Neutrophil (primary cell): Measurements from ENCODE around the gene CPED1.

Experiments
- H3K27ac ChIP-seq: fragments of 200-600 bp; sonication (generic); 2 replicates; pipeline ENCODE4 v1.5.1; 2016; ENCODE audit warnings: mild to moderate bottlenecking, moderate library complexity
- H3K27me3 ChIP-seq: fragments of 200-600 bp; sonication (generic); 2 replicates; pipeline ENCODE4 v1.6.0; 2016; ENCODE audit warnings: mild to moderate bottlenecking
- H3K36me3 ChIP-seq: fragments of 200-600 bp; sonication (generic); 2 replicates; pipeline ENCODE4 v1.5.1; 2017
- H3K4me1 ChIP-seq, 2 experiments: fragments of 200-600 bp in 1 of 2; sonication (generic) in 1 of 2; 1 replicate in 1 of 2; 2 replicates in 1 of 2; pipeline versions ENCODE4 v1.5.1 to v1.6.1; 2013 to 2016; ENCODE audit warnings: low read depth in 1 of 2, low read length in 1 of 2, mild to moderate bottlenecking in 1 of 2, moderate library complexity in 1 of 2; ENCODE audit not compliant: control insufficient read depth in 1 of 2, insufficient read depth in 1 of 2
- H3K4me3 ChIP-seq, 2 experiments: fragments of 200-600 bp in 1 of 2; sonication (generic) in 1 of 2; 1 replicate in 1 of 2; 2 replicates in 1 of 2; pipeline ENCODE4 v1.5.1; 2013 to 2016; ENCODE audit warnings: low read depth in 1 of 2, low read length in 1 of 2, mild to moderate bottlenecking in 1 of 2, moderate library complexity in 1 of 2
- H3K9me3 ChIP-seq: fragments of 200-600 bp; sonication (generic); 2 replicates; pipeline ENCODE4 v1.5.1; 2016
- TF ChIP-seq, protein P1 (sequence below): fragments of 200-600 bp; sonication (generic); IDR thresholded peaks from 2 replicates; pipeline ENCODE4 v1.5.1; 2016; ENCODE audit warnings: antibody characterized with exemption

CPED1 gene

DNA sequence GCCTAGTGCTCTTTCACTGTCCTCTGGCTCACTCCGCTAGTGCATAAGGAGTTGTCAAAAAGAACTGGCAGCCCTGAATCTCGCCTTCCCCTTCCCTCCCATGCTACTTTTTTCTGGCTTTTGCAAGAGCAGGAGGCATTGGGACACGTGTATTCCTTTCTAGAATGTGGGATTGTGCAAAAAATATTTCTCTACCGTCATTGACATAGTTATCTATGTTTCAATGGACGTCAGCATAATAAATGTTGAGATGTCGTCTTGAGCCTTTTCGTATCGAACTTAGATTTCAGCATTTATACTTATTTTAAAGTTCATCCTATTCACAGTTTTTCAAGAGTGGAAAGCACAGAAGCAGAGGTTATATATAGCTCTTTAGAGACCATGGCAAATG lies 37.2 kb upstream of the CPED1 start:
- H3K4me1 ChIP-seq: peaks cover 17 to 21% of the 10 kb centered on the region in 2 experiments
- peak overlapping the region; percentile 99 for H3K27ac ChIP-seq
- peaks cover 33% of the 10 kb centered on the region for H3K36me3 ChIP-seq
- H3K9me3 ChIP-seq: no peaks in the 10 kb centered on the region
- no peaks in the 10 kb centered on the region for H3K27me3 ChIP-seq
- peak overlapping the region; percentile 65 to 76 for H3K4me3 ChIP-seq
- TF ChIP-seq, protein P1, sequence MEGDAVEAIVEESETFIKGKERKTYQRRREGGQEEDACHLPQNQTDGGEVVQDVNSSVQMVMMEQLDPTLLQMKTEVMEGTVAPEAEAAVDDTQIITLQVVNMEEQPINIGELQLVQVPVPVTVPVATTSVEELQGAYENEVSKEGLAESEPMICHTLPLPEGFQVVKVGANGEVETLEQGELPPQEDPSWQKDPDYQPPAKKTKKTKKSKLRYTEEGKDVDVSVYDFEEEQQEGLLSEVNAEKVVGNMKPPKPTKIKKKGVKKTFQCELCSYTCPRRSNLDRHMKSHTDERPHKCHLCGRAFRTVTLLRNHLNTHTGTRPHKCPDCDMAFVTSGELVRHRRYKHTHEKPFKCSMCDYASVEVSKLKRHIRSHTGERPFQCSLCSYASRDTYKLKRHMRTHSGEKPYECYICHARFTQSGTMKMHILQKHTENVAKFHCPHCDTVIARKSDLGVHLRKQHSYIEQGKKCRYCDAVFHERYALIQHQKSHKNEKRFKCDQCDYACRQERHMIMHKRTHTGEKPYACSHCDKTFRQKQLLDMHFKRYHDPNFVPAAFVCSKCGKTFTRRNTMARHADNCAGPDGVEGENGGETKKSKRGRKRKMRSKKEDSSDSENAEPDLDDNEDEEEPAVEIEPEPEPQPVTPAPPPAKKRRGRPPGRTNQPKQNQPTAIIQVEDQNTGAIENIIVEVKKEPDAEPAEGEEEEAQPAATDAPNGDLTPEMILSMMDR: no peak

DNA sequence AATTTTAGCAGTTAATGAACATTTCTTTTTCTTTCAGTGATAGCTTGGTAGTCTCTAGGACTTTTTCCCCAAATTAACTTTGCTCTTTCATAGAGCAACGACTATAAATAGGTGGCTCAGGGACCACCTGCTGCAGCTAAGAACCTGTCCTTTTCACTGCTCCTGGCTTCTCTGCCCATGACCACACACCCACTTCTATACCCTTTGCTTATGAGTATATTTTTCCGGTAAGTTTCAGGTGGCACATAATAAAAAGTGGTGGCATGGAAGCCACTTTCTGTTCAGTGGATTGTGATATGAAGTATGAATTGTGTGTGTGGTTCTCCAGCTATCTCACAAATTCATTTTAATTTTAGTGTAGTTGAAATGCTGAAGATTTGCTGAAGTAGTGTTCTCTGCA lies 36.7 kb upstream of the CPED1 start:
- H3K27ac ChIP-seq: peak overlapping the region; percentile 99
- no peaks in the 10 kb centered on the region for H3K9me3 ChIP-seq
- peak overlapping the region; percentile 65 to 76 for H3K4me3 ChIP-seq
- TF ChIP-seq, protein P1: no peak
- peaks cover 17 to 21% of the 10 kb centered on the region in 2 experiments for H3K4me1 ChIP-seq
- H3K36me3 ChIP-seq: peaks cover 38% of the 10 kb centered on the region
- H3K27me3 ChIP-seq: no peaks in the 10 kb centered on the region

DNA sequence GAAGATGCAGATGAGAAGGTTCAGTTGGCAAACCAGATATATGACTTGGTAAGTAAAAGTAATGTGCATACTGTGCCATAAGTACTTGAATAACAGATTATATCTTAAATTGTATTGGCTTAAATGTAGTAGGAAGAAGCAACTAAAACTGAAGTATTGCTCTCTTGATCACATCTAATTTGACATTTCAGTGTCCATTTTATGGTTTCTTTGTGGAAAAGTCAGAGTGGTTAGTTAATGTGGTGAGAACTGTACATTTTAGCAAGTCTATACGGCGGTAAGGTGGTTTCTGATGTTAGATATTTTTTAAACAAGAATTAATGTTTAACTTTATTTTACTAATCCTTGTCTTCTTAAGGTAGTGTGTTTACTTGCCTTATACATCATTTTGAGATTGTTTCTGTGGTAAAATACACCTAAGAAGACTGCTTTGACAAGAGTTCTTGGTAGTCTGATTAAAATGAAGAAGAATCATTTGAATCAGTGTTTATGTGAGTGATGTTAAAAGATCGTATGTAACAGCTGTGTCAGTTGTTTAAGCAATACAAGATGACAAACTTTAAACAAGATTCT lies 32.8 kb upstream of the CPED1 start:
- peaks cover 10% of the 10 kb centered on the region in 2 experiments for H3K4me1 ChIP-seq
- H3K27ac ChIP-seq: no peak overlapping the region
- H3K27me3 ChIP-seq: no peaks in the 10 kb centered on the region
- no peak overlapping the region for H3K4me3 ChIP-seq
- TF ChIP-seq, protein P1: no peak
- H3K9me3 ChIP-seq: no peaks in the 10 kb centered on the region
- H3K36me3 ChIP-seq: peaks cover 51% of the 10 kb centered on the region

DNA sequence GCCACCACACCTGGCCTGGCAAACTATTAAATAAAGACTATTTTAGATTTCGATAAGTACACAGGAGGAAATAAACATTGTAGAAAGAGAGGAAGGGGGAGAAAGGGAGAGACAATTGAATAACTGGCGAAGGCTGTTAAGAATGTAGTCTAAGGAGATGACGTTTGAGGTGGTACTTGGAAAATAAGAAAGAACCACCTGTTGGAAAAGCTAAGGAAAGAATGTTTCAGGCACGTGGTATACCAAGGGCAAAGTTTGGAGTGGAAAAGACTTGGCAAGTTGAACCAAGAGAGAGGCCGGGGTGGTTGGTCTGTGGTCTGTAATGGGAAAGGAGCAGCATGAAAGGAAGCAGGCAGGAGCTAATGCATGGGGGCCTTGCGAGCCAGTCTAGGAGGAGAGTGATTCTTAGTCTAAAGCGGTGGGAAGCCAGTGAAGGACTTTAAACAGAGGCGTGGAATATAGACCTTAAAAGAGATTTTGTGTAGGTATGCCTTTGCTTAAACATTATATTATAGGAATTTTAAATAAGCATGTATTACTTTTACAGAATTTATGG lies 28.5 kb upstream of the CPED1 start:
- Histone ChIP-seq H3K27me3 (no peaks in the 10 kb centered on the region), H3K36me3 (peaks cover 36% of the 10 kb centered on the region), H3K4me3 (no peak overlapping the region), H3K27ac (no peak overlapping the region), H3K9me3 (no peaks in the 10 kb centered on the region), H3K4me1 (no peaks in the 10 kb centered on the region)
- TF ChIP-seq, protein P1: no peak

DNA sequence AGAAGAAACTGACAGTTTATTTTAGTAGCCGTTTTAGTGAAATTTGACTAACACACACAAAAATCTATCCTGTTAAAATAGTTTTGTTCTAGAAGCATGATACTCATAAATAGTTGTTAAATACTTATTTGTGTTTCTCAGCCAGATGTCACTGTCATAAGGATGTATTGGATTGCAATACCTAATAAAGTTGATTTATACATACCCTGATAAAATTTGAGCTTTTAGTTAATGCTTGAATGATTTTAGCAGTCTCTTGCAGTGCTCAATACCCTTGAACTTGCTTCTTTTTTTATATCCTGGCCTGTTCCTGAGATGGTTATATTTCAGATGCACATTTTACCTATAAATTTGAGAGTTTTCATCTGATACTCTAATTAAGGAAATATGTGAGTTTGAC lies 27.8 kb upstream of the CPED1 start:
- TF ChIP-seq, protein P1: no peak

More for the DNA sequence above, 27.8 kb upstream of the CPED1 start:
- no peaks in the 10 kb centered on the region for H3K4me1 ChIP-seq
- peaks cover 36% of the 10 kb centered on the region for H3K36me3 ChIP-seq
- no peaks in the 10 kb centered on the region for H3K9me3 ChIP-seq
- H3K27me3 ChIP-seq: no peaks in the 10 kb centered on the region
- no peak overlapping the region for H3K27ac ChIP-seq
- H3K4me3 ChIP-seq: no peak overlapping the region
